GM10266 (cell line): ENCODE results near the gene MYOD1.

ENCODE experiments used
- DNase-seq: peaks from one replicate; pipeline ENCODE4 v3.0.0; 2012; ENCODE audit errors: extremely low spot score
- CTCF ChIP-seq: IDR thresholded peaks from 2 replicates; pipeline ENCODE4 v1.5.1; 2012; ENCODE audit warnings: mild to moderate bottlenecking, low read depth; ENCODE audit not compliant: control insufficient read depth, insufficient read depth; ENCODE audit errors: missing control alignments

Gene MYOD1

GRCh38 chr11:17686231-17686980, 33.0 kb upstream of the MYOD1 start:
- no peak for TF ChIP-seq CTCF
- DNase-seq: no peak

- no peak for DNase-seq
- TF ChIP-seq CTCF: no peak
These were observed 31.3 kb upstream of the MYOD1 start for GRCh38 chr11:17687946-17688670.

- no peak for TF ChIP-seq CTCF
- DNase-seq: no peak
These were observed 27.8 kb upstream of the MYOD1 start for GRCh38 chr11:17691550-17691949.

- no peak for DNase-seq
- no peak for TF ChIP-seq CTCF
These were observed 27.4 kb upstream of the MYOD1 start for GRCh38 chr11:17691976-17692375.

- no peak for TF ChIP-seq CTCF
- DNase-seq: no peak
These were observed 26.4 kb upstream of the MYOD1 start for GRCh38 chr11:17692931-17693330.

- DNase-seq: no peak
- no peak for TF ChIP-seq CTCF
These were observed 25.8 kb upstream of the MYOD1 start for GRCh38 chr11:17693531-17693930.
